HUES64 (cell line): ENCODE data around the gene SLC6A6.
A peak's percentile ranks its signal among the peaks of the same experiment; 100 is the strongest.

Source experiments
- H3K27ac ChIP-seq: 2 replicates; pipeline ENCODE4 v1.7.0; 2013; ENCODE audit warnings: low read depth, low read length, inconsistent platforms
- H3K27me3 ChIP-seq: 2 replicates; pipeline ENCODE4 v1.6.1; 2013; ENCODE audit warnings: mild to moderate bottlenecking, low read length; ENCODE audit not compliant: insufficient read depth
- H3K36me3 ChIP-seq: 2 replicates; pipeline ENCODE4 v1.6.1; 2013; ENCODE audit warnings: mild to moderate bottlenecking, low read length; ENCODE audit not compliant: insufficient read depth
- H3K4me1 ChIP-seq: 2 replicates; pipeline ENCODE4 v1.6.1; 2013; ENCODE audit warnings: mild to moderate bottlenecking, low read length, moderate library complexity; ENCODE audit not compliant: insufficient read depth
- H3K4me3 ChIP-seq: 2 replicates; pipeline ENCODE4 v1.5.1; 2013; ENCODE audit warnings: mild to moderate bottlenecking, low read length, moderate library complexity
- H3K9ac ChIP-seq: 2 replicates; pipeline ENCODE4 v1.6.1; 2013; ENCODE audit warnings: mild to moderate bottlenecking, low read depth, low read length
- H3K9me3 ChIP-seq: 2 replicates; pipeline ENCODE4 v1.6.1; 2013; ENCODE audit warnings: low read depth, low read length; ENCODE audit not compliant: insufficient read depth
- WGBS: fragments of 150-250, 120-280 bp; methylation state at CpG from one replicate; pipeline ENCODE4 v1.1.7; 2013; ENCODE audit warnings: missing lambda C conversion rate; 5-methylcytosine and 5-hydroxymethylcytosine counted together

The SLC6A6 gene

GRCh38 chr3:14456794-14457193 lies 54.4 kb downstream of the SLC6A6 start:
- H3K27me3 ChIP-seq: no peaks in the 10 kb centered on the region
- 95% methylated on average over 8 of the region's 8 CpGs for WGBS
- H3K36me3 ChIP-seq: peaks cover 84% of the 10 kb centered on the region

GRCh38 chr3:14457481-14457880 lies 55.1 kb downstream of the SLC6A6 start:
- no peak overlapping the region for H3K9ac ChIP-seq
- H3K27me3 ChIP-seq: no peaks in the 10 kb centered on the region
- no peaks in the 10 kb centered on the region for H3K9me3 ChIP-seq
- peaks cover 14% of the 10 kb centered on the region; the same call in 1 of the 2 replicates for H3K4me1 ChIP-seq
- H3K27ac ChIP-seq: 0 out of 2 replicates have a peak overlapping the region, but pooled peaks have one; percentile 8
- 94% methylated on average over 5 of the region's 5 CpGs for WGBS
- peaks cover 83% of the 10 kb centered on the region for H3K36me3 ChIP-seq
- no peak overlapping the region for H3K4me3 ChIP-seq

More at GRCh38 chr3:14456794-14457193, 54.4 kb downstream of the SLC6A6 start:
- Histone ChIP-seq H3K4me1 (peaks cover 12% of the 10 kb centered on the region; the same call in 1 of the 2 replicates), H3K9ac (no peak overlapping the region), H3K4me3 (no peak overlapping the region), H3K27ac (no peak overlapping the region), H3K9me3 (no peaks in the 10 kb centered on the region)

GRCh38 chr3:14457999-14458398 lies 55.6 kb downstream of the SLC6A6 start:
- Histone ChIP-seq H3K9me3 (no peaks in the 10 kb centered on the region), H3K9ac (no peak overlapping the region), H3K27ac (0 out of 2 replicates have a peak overlapping the region, but pooled peaks have one; percentile 8), H3K36me3 (peaks cover 83% of the 10 kb centered on the region), H3K4me1 (peaks cover 19% of the 10 kb centered on the region; the same call in 1 of the 2 replicates), H3K4me3 (no peak overlapping the region), H3K27me3 (no peaks in the 10 kb centered on the region)
- WGBS: 47% methylated on average over 9 of the region's 9 CpGs

GRCh38 chr3:14458434-14459275 lies 56.2 kb downstream of the SLC6A6 start:
- H3K9me3 ChIP-seq: no peaks in the 10 kb centered on the region
- WGBS: 90% methylated on average over 11 of the region's 11 CpGs
- H3K27me3 ChIP-seq: no peaks in the 10 kb centered on the region
- H3K27ac ChIP-seq: no peak overlapping the region
- no peak overlapping the region for H3K9ac ChIP-seq
- H3K4me1 ChIP-seq: peaks cover 23% of the 10 kb centered on the region; the same call in 1 of the 2 replicates
- no peak overlapping the region for H3K4me3 ChIP-seq
- peaks cover 80% of the 10 kb centered on the region for H3K36me3 ChIP-seq

GRCh38 chr3:14459384-14459783 lies 57.0 kb downstream of the SLC6A6 start:
- no peaks in the 10 kb centered on the region for H3K27me3 ChIP-seq
- H3K4me3 ChIP-seq: no peak overlapping the region
- peaks cover 23% of the 10 kb centered on the region; the same call in 1 of the 2 replicates for H3K4me1 ChIP-seq
- WGBS: 96% methylated on average over 5 of the region's 5 CpGs
- H3K9ac ChIP-seq: no peak overlapping the region
- no peaks in the 10 kb centered on the region for H3K9me3 ChIP-seq
- no peak overlapping the region for H3K27ac ChIP-seq
- peaks cover 82% of the 10 kb centered on the region for H3K36me3 ChIP-seq

- H3K4me1 ChIP-seq: peaks cover 23% of the 10 kb centered on the region; the same call in 1 of the 2 replicates
- H3K9me3 ChIP-seq: no peaks in the 10 kb centered on the region
- WGBS: 98% methylated on average over 2 of the region's 3 CpGs
- no peak overlapping the region for H3K9ac ChIP-seq
- no peak overlapping the region for H3K27ac ChIP-seq
- no peak overlapping the region for H3K4me3 ChIP-seq
- no peaks in the 10 kb centered on the region for H3K27me3 ChIP-seq
- H3K36me3 ChIP-seq: peaks cover 82% of the 10 kb centered on the region
Measured at GRCh38 chr3:14459787-14460186, 57.4 kb downstream of the SLC6A6 start.

GRCh38 chr3:14460342-14461005 lies 58.1 kb downstream of the SLC6A6 start:
- 88% methylated on average over 9 of the region's 9 CpGs for WGBS
- Histone ChIP-seq H3K27me3 (no peaks in the 10 kb centered on the region), H3K36me3 (peaks cover 82% of the 10 kb centered on the region), H3K9ac (no peak overlapping the region), H3K4me3 (no peak overlapping the region), H3K27ac (no peak overlapping the region), H3K4me1 (peaks cover 23% of the 10 kb centered on the region; the same call in 1 of the 2 replicates), H3K9me3 (no peaks in the 10 kb centered on the region)

GRCh38 chr3:14461006-14461747 lies 58.8 kb downstream of the SLC6A6 start:
- no peaks in the 10 kb centered on the region for H3K9me3 ChIP-seq
- WGBS: 93% methylated on average over 13 of the region's 13 CpGs
- H3K9ac ChIP-seq: no peak overlapping the region
- H3K27ac ChIP-seq: no peak overlapping the region
- no peak overlapping the region for H3K4me3 ChIP-seq
- H3K4me1 ChIP-seq: peaks cover 23% of the 10 kb centered on the region; the same call in 1 of the 2 replicates
- no peaks in the 10 kb centered on the region for H3K27me3 ChIP-seq
- peaks cover 78% of the 10 kb centered on the region for H3K36me3 ChIP-seq

- H3K27ac ChIP-seq: no peak overlapping the region
- peaks cover 23% of the 10 kb centered on the region; the same call in 1 of the 2 replicates for H3K4me1 ChIP-seq
- no peaks in the 10 kb centered on the region for H3K27me3 ChIP-seq
- no peak overlapping the region for H3K4me3 ChIP-seq
- no peaks in the 10 kb centered on the region for H3K9me3 ChIP-seq
- WGBS: 90% methylated on average over 8 of the region's 8 CpGs
- no peak overlapping the region for H3K9ac ChIP-seq
- H3K36me3 ChIP-seq: peaks cover 79% of the 10 kb centered on the region
Measured at GRCh38 chr3:14461748-14462324, 59.4 kb downstream of the SLC6A6 start.

- H3K36me3 ChIP-seq: peaks cover 85% of the 10 kb centered on the region
- H3K9me3 ChIP-seq: no peaks in the 10 kb centered on the region
- no peak overlapping the region for H3K4me3 ChIP-seq
- H3K27ac ChIP-seq: peak overlapping the region; percentile 84; the same call in 1 of the 2 replicates
- H3K9ac ChIP-seq: no peak overlapping the region
- no peaks in the 10 kb centered on the region for H3K27me3 ChIP-seq
- peaks cover 20% of the 10 kb centered on the region; the same call in 1 of the 2 replicates for H3K4me1 ChIP-seq
- 68% methylated on average over 9 of the region's 9 CpGs for WGBS
Measured at GRCh38 chr3:14462738-14463137, 60.3 kb downstream of the SLC6A6 start.
